Transverse colon (tissue), 4 donors: ENCODE results near the gene THTPA. TPM values are rescaled to one million over a fixed set of nuclear protein-coding genes. Genes with fewer than 3 reads are reported as not detected.

Source experiments
- DNase-seq: peaks from one replicate; pipeline ENCODE4 v3.0.0-alpha.2; 2019
- H3K27ac ChIP-seq, 4 donors: fragments of 200-600 bp; sonication (generic); 2 replicates each; pipeline ENCODE4 v1.5.1; 2016 to 2018; ENCODE audit warnings: inconsistent platforms in 4 of 4
- H3K27me3 ChIP-seq: fragments of 200-600 bp; sonication (generic); 2 replicates; pipeline ENCODE4 v1.5.1; 2017; ENCODE audit warnings: inconsistent platforms
- H3K36me3 ChIP-seq, 4 donors: fragments of 200-600 bp; sonication (generic); 2 replicates each; pipeline ENCODE4 v1.5.1; 2017 to 2019; ENCODE audit warnings: inconsistent platforms in 4 of 4
- H3K4me1 ChIP-seq, 4 donors: fragments of 200-600 bp; sonication (generic); 2 replicates each; pipeline ENCODE4 v1.5.1; 2017 to 2020; ENCODE audit warnings: inconsistent platforms in 4 of 4
- H3K4me3 ChIP-seq, 4 donors: fragments of 200-600 bp; sonication (generic); 1 replicate in 1 of 4; 2 replicates in 3 of 4; pipeline versions ENCODE4 v1.5.1 to v1.6.1; 2017 to 2019; ENCODE audit warnings: inconsistent platforms in 4 of 4
- H3K9me3 ChIP-seq, 2 donors: fragments of 200-600 bp; sonication (generic); 2 replicates each; pipeline ENCODE4 v1.5.1; 2017 to 2019; ENCODE audit warnings: inconsistent platforms in 2 of 2
- CTCF ChIP-seq, 5 experiments: fragments of 200-600 bp in 3 of 5; fragments of 450-650 bp in 2 of 5; sonication (generic) in 3 of 5; IDR thresholded peaks; 1 replicate in 2 of 5; 2 replicates in 3 of 5; pipeline ENCODE4 v1.5.1; 2016 to 2017; ENCODE audit warnings: antibody characterized with exemption in 5 of 5, inconsistent platforms in 3 of 5, mild to moderate bottlenecking in 2 of 5, moderate library complexity in 1 of 5
- EP300 ChIP-seq: sonication (generic); formaldehyde crosslinking; IDR thresholded peaks from one replicate; pipeline ENCODE4 v1.6.1; 2017; ENCODE audit warnings: antibody characterized with exemption, low read depth
- POLR2A ChIP-seq: fragments of 450-650 bp; IDR thresholded peaks from one replicate; pipeline ENCODE4 v1.6.1; 2016; ENCODE audit warnings: antibody characterized with exemption, mild to moderate bottlenecking, moderate library complexity
- POLR2AphosphoS5 ChIP-seq, 3 donors: sonication (generic); formaldehyde crosslinking; IDR thresholded peaks; one replicate each; pipeline ENCODE4 v1.6.1; 2016; ENCODE audit warnings: antibody characterized with exemption in 3 of 3
- WGBS, 2 donors: methylation state at CpG; one replicate each; pipeline ENCODE4 v1.1.5; 2018; ENCODE audit warnings: low coverage in 1 of 2; 5-methylcytosine and 5-hydroxymethylcytosine counted together
- in situ Hi-C, 4 donors: fragments of 200-750 bp; cut with MboI; loops; one replicate each; pipeline versions ENCODE4 v1.15.0 to v1.15.1; 2017; ENCODE audit warnings: low sequenced_read_pairs in 3 of 4, low pct_ligation_motif_present in 1 of 4, low pct_unique_long_range_greater_than_20kb in 1 of 4
- intact Hi-C: fragments of 100-400 bp; cut with DNase I; formaldehyde crosslinking; loops from one replicate; pipeline ENCODE4 v1.15.1; 2023; ENCODE audit warnings: low total_unique reads
- total RNA-seq, 4 donors: library from RNA; depleted of rRNA; stranded (reverse); fragments of >200 nt; gene quantifications; one replicate each; pipeline ENCODE4 v1.1.0, GENCODE V29; 2016

THTPA gene
- total RNA-seq, 4 donors from 2014 or later, result 6.8 to 34.0 (median 26.0) TPM

- WGBS, 2 donors, result 40% methylated on average over 14 to 17 of the region's 18 CpGs
- Histone ChIP-seq H3K4me1 (peaks cover 4 to 19% (median 18%) of the 10 kb centered on the region in 4 donors), H3K36me3 (no peaks in the 10 kb centered on the region), H3K9me3 (no peaks in the 10 kb centered on the region), H3K4me3 (no peak within 1 kb of the TSS), H3K27me3 (peaks cover 68% of the 10 kb centered on the region), H3K27ac (no peak within 1 kb of the TSS)
- in situ Hi-C loops, result no loop called here
- intact Hi-C loops, result no loop called here
- DNase-seq, result no peak
- TF ChIP-seq EP300 (no peak), CTCF (IDR thresholded peaks at IDR 0.05) (no peak), POLR2AphosphoS5 (IDR thresholded peaks at IDR 0.05) (no peak), POLR2A (no peak)
Observed at GRCh38 chr14:23578560-23579310, 22.7 kb downstream of the THTPA start, which contains the start of gene JPH4. JPH4 (minus strand) TSS chr14:23578790; CDS start chr14:23577453, 1,337 bp downstream.

GRCh38 chr14:23579311-23579630 is 23.2 kb downstream of the THTPA start:
- in situ Hi-C loops (no loop called here), intact Hi-C loops (no loop called here)
- 77 to 80% methylated on average over 1 to 3 of the region's 3 CpGs for WGBS, 2 donors
- Histone ChIP-seq H3K9me3 (no peaks in the 10 kb centered on the region), H3K4me3 (no peak overlapping the region), H3K36me3 (no peaks in the 10 kb centered on the region), H3K27ac (no peak overlapping the region), H3K27me3 (peaks cover 64% of the 10 kb centered on the region), H3K4me1 (peaks cover 4 to 19% (median 18%) of the 10 kb centered on the region in 4 donors)
- DNase-seq, result no peak
- TF ChIP-seq POLR2AphosphoS5 (IDR thresholded peaks at IDR 0.05) (no peak), EP300 (no peak), POLR2A (no peak), CTCF (IDR thresholded peaks at IDR 0.05) (no peak)

- no peak for DNase-seq
- intact Hi-C loops, result no loop called here
- Histone ChIP-seq H3K27me3 (peaks cover 59% of the 10 kb centered on the region), H3K27ac (no peak overlapping the region), H3K36me3 (no peaks in the 10 kb centered on the region), H3K9me3 (no peaks in the 10 kb centered on the region), H3K4me3 (no peak overlapping the region), H3K4me1 (peaks cover 4 to 19% (median 18%) of the 10 kb centered on the region in 4 donors)
- in situ Hi-C loops, result no loop called here
- no peak for TF ChIP-seq EP300
- TF ChIP-seq POLR2A, result no peak
- no peak for TF ChIP-seq POLR2AphosphoS5 (IDR thresholded peaks at IDR 0.05)
- TF ChIP-seq CTCF (IDR thresholded peaks at IDR 0.05), result no peak
Observed at GRCh38 chr14:23579739-23580138, 23.7 kb downstream of the THTPA start.

- Histone ChIP-seq H3K9me3 (no peaks in the 10 kb centered on the region), H3K27me3 (peaks cover 53% of the 10 kb centered on the region), H3K4me3 (no peak overlapping the region), H3K27ac (no peak overlapping the region), H3K4me1 (peaks cover 4 to 19% (median 18%) of the 10 kb centered on the region in 4 donors), H3K36me3 (no peaks in the 10 kb centered on the region)
- in situ Hi-C loops, result no loop called here
- no peak for DNase-seq
- no peak for TF ChIP-seq CTCF (IDR thresholded peaks at IDR 0.05)
- TF ChIP-seq EP300, result no peak
- no peak for TF ChIP-seq POLR2A
- TF ChIP-seq POLR2AphosphoS5 (IDR thresholded peaks at IDR 0.05), result no peak
- WGBS, 2 donors, result 87% methylated on average over 24 of the region's 24 CpGs; no CpG with 5 or more reads in 1 of the 2 donors
- intact Hi-C loops, result no loop called here
Observed at GRCh38 chr14:23580152-23580926, 24.3 kb downstream of the THTPA start.
